Osteoblast (primary cell): Measurements from ENCODE around the gene RDX. TPM values are rescaled to one million over a fixed set of nuclear protein-coding genes. Genes with fewer than 3 reads are reported as not detected.

Experiments
- DNase-seq: peaks from one replicate; pipeline ENCODE4 v3.0.0; 2011; ENCODE audit warnings: low spot score, mixed read lengths; ENCODE audit not compliant: insufficient read length; ENCODE audit errors: missing footprints
- H2AFZ ChIP-seq: 2 replicates; pipeline ENCODE4 v1.6.0; 2011; ENCODE audit warnings: mild to moderate bottlenecking, low read length
- H3K27ac ChIP-seq: 2 replicates; pipeline ENCODE4 v1.5.1; 2011; ENCODE audit warnings: mild to moderate bottlenecking, low read depth, low read length, moderate library complexity
- H3K27me3 ChIP-seq: 2 replicates; pipeline ENCODE4 v1.6.0; 2012; ENCODE audit warnings: mild to moderate bottlenecking, control low read depth, inconsistent platforms, low read length, moderate library complexity; ENCODE audit not compliant: insufficient read depth
- H3K36me3 ChIP-seq: 2 replicates; pipeline ENCODE4 v1.5.1; 2011; ENCODE audit warnings: mild to moderate bottlenecking, low read length, control low read depth, moderate library complexity; ENCODE audit not compliant: insufficient read depth
- H3K4me1 ChIP-seq: 2 replicates; pipeline ENCODE4 v1.5.1; 2011; ENCODE audit warnings: mild to moderate bottlenecking, low read length, control low read depth, moderate library complexity; ENCODE audit not compliant: insufficient read depth
- H3K4me2 ChIP-seq: 2 replicates; pipeline ENCODE4 v1.6.0; 2011; ENCODE audit warnings: mild to moderate bottlenecking, low read length; ENCODE audit not compliant: insufficient read depth
- H3K4me3 ChIP-seq: fragments of 200-600 bp; sonication (generic); 3 replicates; pipeline ENCODE4 v1.5.1; 2012; ENCODE audit warnings: mild to moderate bottlenecking, low read length, inconsistent platforms; ENCODE audit not compliant: insufficient read depth
- H3K79me2 ChIP-seq: 2 replicates; pipeline ENCODE4 v1.6.0; 2012; ENCODE audit warnings: mild to moderate bottlenecking, low read length, control low read depth, inconsistent platforms; ENCODE audit not compliant: insufficient read depth
- H3K9me3 ChIP-seq: 2 replicates; pipeline ENCODE4 v1.5.1; 2011; ENCODE audit warnings: low read depth, low read length, control low read depth
- H4K20me1 ChIP-seq: 2 replicates; pipeline ENCODE4 v1.6.0; 2012; ENCODE audit warnings: mild to moderate bottlenecking, low read length, control low read depth; ENCODE audit not compliant: insufficient read depth
- total RNA-seq: library from RNA; depleted of rRNA; stranded (reverse); fragments of >200 nt; gene quantifications from 2 replicates; pipeline ENCODE4 v1.2.3, GENCODE V29; 2012
- TF ChIP-seq, protein P1 (sequence below): IDR thresholded peaks from 2 replicates; pipeline ENCODE4 v1.5.1; 2011; ENCODE audit warnings: mild to moderate bottlenecking, low read depth, low read length, moderate library complexity; ENCODE audit errors: extremely low read depth

Gene RDX
- total RNA-seq, 1 donor = 79.3 TPM

DNA sequence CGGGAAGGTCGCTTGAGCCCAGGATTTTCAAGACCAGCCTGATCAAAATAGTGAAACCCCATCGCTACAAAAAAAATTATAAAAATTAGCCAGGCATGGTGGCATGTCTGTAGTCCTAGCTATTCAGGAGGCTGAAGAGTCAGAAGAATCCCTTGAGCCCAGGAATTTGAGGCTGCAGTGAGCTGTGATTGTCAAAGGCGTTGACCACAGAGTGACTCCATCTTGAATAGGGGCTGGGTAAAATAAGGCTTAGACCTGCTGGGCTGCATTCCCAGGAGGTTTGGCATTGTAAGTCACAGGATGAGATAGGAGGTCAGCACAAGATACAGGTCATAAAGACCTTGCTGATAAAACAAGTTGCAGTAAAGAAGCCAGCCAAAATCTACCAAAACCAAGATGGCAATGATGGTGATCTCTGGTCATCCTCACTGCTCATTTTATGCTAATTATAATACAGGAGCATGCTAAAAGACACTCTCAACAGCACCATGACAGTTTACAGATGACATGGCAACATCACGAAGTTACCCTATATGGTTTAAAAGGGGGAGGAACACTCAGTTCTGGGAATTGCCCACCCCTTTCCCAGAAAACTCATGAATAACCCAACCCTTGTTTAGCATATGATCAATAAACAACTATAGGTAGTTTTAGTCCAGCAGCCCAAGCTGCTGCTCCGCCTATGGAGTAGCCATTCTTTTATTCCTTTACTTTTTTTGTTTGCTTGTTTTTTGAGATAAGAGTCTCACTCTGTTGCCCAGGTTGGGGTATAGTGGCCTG is 2.8 kb upstream of the RDX start:
- peaks cover 11% of the 10 kb centered on the region for H4K20me1 ChIP-seq
- H3K79me2 ChIP-seq = peaks cover 21% of the 10 kb centered on the region
- H3K27me3 ChIP-seq = no peaks in the 10 kb centered on the region
- DNase-seq = no peak
- H3K9me3 ChIP-seq = no peaks in the 10 kb centered on the region
- no peak overlapping the region for H3K27ac ChIP-seq
- peaks cover 20% of the 10 kb centered on the region for H3K4me1 ChIP-seq
- TF ChIP-seq, protein P1, sequence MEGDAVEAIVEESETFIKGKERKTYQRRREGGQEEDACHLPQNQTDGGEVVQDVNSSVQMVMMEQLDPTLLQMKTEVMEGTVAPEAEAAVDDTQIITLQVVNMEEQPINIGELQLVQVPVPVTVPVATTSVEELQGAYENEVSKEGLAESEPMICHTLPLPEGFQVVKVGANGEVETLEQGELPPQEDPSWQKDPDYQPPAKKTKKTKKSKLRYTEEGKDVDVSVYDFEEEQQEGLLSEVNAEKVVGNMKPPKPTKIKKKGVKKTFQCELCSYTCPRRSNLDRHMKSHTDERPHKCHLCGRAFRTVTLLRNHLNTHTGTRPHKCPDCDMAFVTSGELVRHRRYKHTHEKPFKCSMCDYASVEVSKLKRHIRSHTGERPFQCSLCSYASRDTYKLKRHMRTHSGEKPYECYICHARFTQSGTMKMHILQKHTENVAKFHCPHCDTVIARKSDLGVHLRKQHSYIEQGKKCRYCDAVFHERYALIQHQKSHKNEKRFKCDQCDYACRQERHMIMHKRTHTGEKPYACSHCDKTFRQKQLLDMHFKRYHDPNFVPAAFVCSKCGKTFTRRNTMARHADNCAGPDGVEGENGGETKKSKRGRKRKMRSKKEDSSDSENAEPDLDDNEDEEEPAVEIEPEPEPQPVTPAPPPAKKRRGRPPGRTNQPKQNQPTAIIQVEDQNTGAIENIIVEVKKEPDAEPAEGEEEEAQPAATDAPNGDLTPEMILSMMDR = no peak
- no peak overlapping the region for H3K4me2 ChIP-seq
- H3K4me3 ChIP-seq = no peak overlapping the region
- no peak overlapping the region for H2AFZ ChIP-seq
- H3K36me3 ChIP-seq = no peaks in the 10 kb centered on the region

GRCh38 chr11:110298301-110298765 is 1.9 kb upstream of the RDX start:
- Histone ChIP-seq H3K27ac (no peak overlapping the region), H3K36me3 (peaks cover 3% of the 10 kb centered on the region), H3K27me3 (no peaks in the 10 kb centered on the region), H3K4me2 (no peak overlapping the region), H4K20me1 (peaks cover 20% of the 10 kb centered on the region), H3K4me1 (peaks cover 22% of the 10 kb centered on the region), H3K79me2 (peaks cover 29% of the 10 kb centered on the region), H3K4me3 (no peak overlapping the region), H2AFZ (no peak overlapping the region), H3K9me3 (no peaks in the 10 kb centered on the region)
- peak; percentile 91 for DNase-seq
- TF ChIP-seq, protein P1 = no peak

- Histone ChIP-seq H3K4me1 (peaks cover 22% of the 10 kb centered on the region), H3K79me2 (peaks cover 34% of the 10 kb centered on the region), H3K27ac (peak overlapping the region; percentile 6), H3K36me3 (peaks cover 3% of the 10 kb centered on the region), H3K4me3 (no peak overlapping the region), H3K27me3 (no peaks in the 10 kb centered on the region), H3K4me2 (peak overlapping the region; percentile 81), H3K9me3 (no peaks in the 10 kb centered on the region), H2AFZ (no peak overlapping the region), H4K20me1 (peaks cover 25% of the 10 kb centered on the region)
- DNase-seq = no peak
- TF ChIP-seq, protein P1 = no peak
Observed at GRCh38 chr11:110297726-110298300, 1.4 kb upstream of the RDX start.

DNA sequence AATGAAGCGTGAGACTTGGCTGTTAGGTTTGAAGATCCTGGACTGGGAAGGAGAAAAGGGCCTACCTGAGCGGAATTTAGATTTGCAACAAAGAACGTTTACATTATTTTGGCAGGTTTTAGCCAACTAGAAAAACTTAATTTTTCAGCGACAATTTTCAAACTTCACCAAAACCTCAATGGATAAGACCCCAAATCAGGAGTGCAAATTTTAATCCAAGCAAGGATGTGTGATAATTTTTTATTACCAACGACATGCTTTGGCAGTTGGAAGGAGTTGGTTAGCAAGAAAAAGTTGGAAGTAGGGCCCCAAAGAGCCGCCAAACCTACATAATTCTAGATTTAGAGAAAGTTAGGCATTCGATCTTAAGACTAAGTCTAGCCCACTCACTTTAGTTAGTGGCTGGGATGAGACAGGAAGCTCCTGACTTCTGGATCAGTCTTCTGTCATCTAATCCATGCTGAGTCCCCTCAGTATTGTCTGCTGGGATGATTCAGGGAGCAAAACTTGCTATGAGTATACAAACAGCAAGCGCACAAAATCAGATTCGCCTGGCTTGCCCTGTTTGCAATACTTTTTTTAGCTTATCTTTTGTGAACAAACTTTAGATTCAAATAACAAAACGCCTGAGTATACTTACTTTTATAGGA is 787 bp upstream of the RDX start:
- Histone ChIP-seq H3K4me3 (peak overlapping the region; percentile 93), H3K4me1 (peaks cover 22% of the 10 kb centered on the region), H3K79me2 (peaks cover 41% of the 10 kb centered on the region), H2AFZ (peak overlapping the region; percentile 73), H3K9me3 (no peaks in the 10 kb centered on the region), H4K20me1 (peaks cover 25% of the 10 kb centered on the region), H3K27me3 (no peaks in the 10 kb centered on the region), H3K27ac (peak overlapping the region; percentile 6), H3K4me2 (peak overlapping the region; percentile 81), H3K36me3 (peaks cover 3% of the 10 kb centered on the region)
- DNase-seq = peak; percentile 89
- TF ChIP-seq, protein P1 = no peak
